ENCODE data around the gene PDLIM4.

DNA sequence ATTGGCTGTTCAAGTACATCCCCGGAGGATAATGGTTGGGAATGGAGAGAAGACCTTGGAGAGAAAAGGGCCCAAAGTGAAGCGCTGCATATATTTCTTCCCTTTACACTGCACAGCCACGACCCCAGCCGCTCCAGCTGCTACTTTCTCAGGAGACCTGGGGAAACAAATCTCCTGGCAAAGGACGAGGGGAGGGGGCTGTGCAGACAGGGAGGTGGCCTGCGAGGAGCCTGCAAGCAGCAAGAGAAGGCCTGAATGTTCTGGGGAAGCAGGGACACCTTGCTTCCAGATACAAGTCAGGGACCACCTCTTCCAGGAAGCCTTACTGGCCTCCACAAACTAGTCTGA, 739 bp upstream of the PDLIM4 start:
- no peak for TF ChIP-seq EZH2 (IDR thresholded peaks at IDR 0.05; ENCODE audit: borderline replicate concordance, insufficient read depth, low read length, poor library complexity, severe bottlenecking)
- TF ChIP-seq, protein P1, sequence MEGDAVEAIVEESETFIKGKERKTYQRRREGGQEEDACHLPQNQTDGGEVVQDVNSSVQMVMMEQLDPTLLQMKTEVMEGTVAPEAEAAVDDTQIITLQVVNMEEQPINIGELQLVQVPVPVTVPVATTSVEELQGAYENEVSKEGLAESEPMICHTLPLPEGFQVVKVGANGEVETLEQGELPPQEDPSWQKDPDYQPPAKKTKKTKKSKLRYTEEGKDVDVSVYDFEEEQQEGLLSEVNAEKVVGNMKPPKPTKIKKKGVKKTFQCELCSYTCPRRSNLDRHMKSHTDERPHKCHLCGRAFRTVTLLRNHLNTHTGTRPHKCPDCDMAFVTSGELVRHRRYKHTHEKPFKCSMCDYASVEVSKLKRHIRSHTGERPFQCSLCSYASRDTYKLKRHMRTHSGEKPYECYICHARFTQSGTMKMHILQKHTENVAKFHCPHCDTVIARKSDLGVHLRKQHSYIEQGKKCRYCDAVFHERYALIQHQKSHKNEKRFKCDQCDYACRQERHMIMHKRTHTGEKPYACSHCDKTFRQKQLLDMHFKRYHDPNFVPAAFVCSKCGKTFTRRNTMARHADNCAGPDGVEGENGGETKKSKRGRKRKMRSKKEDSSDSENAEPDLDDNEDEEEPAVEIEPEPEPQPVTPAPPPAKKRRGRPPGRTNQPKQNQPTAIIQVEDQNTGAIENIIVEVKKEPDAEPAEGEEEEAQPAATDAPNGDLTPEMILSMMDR (IDR thresholded peaks at IDR 0.05; ENCODE audit: poor library complexity, severe bottlenecking): no peak
- no peak for TF ChIP-seq EP300 (conservative IDR thresholded peaks at IDR 0.05; ENCODE audit: poor library complexity, severe bottlenecking)
- TF ChIP-seq TAF1 (IDR thresholded peaks at IDR 0.05; ENCODE audit: low read depth): no peak
- no peak for TF ChIP-seq SMC3 (conservative IDR thresholded peaks at IDR 0.05; ENCODE audit: poor library complexity)
- TF ChIP-seq MXI1 (conservative IDR thresholded peaks at IDR 0.05; ENCODE audit: poor library complexity, severe bottlenecking): no peak
- TF ChIP-seq RAD21 (conservative IDR thresholded peaks at IDR 0.05): no peak

All from neural cell (in vitro differentiated cells).